ENCODE measurements around the gene AMOTL2.

Gene AMOTL2

DNA sequence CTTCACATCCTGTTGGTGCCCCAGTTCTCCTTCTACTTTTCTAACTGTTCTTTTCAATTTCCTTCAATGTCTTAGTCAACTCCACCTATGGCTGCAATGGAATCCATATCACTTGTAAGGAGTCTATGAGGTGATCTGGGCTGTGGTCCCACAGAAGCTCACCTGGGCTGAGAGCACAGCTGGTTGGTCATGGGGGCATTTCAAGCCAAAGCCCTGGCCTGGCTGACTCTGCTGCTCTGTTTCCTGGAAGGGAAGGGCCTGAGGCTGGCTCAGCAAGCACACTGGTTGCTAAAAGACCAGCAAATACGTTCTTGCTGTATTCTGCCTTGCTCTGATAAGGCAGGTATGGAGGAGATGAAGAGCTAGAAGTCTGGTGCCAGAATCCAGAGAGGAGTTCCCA, 29.0 kb downstream of the AMOTL2 start:
- DNase-seq (ENCODE audit: low read depth): no peak
- no peak overlapping the region for H3K4me3 ChIP-seq (ENCODE audit: low read depth, low read length)
- TF ChIP-seq, protein P1, sequence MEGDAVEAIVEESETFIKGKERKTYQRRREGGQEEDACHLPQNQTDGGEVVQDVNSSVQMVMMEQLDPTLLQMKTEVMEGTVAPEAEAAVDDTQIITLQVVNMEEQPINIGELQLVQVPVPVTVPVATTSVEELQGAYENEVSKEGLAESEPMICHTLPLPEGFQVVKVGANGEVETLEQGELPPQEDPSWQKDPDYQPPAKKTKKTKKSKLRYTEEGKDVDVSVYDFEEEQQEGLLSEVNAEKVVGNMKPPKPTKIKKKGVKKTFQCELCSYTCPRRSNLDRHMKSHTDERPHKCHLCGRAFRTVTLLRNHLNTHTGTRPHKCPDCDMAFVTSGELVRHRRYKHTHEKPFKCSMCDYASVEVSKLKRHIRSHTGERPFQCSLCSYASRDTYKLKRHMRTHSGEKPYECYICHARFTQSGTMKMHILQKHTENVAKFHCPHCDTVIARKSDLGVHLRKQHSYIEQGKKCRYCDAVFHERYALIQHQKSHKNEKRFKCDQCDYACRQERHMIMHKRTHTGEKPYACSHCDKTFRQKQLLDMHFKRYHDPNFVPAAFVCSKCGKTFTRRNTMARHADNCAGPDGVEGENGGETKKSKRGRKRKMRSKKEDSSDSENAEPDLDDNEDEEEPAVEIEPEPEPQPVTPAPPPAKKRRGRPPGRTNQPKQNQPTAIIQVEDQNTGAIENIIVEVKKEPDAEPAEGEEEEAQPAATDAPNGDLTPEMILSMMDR (IDR thresholded peaks at IDR 0.05; ENCODE audit: control insufficient read depth, extremely low read depth, insufficient read depth): no peak

DNA sequence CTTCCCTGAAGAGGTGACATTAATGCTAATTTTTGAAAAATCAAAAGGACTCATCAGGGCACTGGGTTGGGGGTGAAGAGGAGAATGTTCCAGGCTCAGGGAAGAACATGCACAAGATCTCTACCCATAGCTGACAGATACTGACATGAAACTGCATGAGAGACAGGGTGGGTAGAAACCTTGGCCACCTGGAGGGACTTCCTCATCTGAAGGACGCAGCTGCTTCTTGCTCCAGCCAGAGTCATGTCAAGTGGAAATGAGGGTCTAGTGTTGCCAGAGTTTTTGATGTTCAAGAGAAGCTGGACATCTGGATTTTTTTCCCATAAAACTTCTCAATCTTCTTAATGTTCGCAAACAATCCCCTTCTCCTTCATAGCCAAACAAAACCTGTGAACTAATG, 29.7 kb downstream of the AMOTL2 start:
- TF ChIP-seq, protein P1 (IDR thresholded peaks at IDR 0.05; ENCODE audit: control insufficient read depth, extremely low read depth, insufficient read depth): no peak
- no peak for DNase-seq (ENCODE audit: low read depth)
- H3K4me3 ChIP-seq (ENCODE audit: low read depth, low read length): no peak overlapping the region

DNA sequence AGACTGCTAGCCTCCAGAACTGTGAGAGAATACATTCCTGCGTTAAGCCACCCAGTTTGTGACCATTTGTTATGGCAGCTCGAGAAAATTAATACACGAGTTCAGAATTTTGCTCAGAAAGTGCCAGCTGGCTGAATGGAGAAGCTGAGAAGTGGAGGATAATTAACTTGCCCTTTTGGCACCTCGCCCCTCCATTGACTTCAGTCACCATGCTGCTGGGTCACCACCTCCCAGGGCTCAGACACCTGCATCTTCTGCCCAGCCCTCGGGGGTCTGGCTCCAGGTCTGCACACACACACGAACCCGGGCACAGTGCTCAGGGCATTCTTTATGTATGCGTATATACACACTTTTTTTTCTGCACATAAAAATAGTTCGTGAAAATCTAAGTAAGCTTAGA, 32.0 kb downstream of the AMOTL2 start:
- TF ChIP-seq, protein P1 (IDR thresholded peaks at IDR 0.05; ENCODE audit: control insufficient read depth, extremely low read depth, insufficient read depth): no peak
- no peak overlapping the region for H3K4me3 ChIP-seq (ENCODE audit: low read depth, low read length)
- no peak for DNase-seq (ENCODE audit: low read depth)

DNA sequence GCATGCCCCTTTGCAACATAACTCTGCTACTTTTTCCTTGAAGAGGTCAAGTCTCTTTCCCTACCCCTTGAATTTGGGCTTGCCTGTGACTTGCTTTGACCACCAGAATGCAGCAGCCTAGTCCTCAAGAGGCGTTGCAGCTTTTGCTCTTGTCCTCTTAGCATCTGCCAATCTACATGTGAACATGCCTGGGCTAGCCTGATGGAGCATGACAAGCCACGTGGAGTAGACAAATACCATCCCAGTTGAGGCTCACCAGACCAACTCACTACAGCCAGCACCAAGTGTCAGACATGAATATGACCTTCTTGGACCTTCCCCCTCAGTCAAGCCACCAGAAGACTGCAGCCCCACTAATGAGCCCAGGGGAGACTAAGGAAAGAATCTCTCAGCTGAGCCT, 32.9 kb downstream of the AMOTL2 start:
- no peak for DNase-seq (ENCODE audit: low read depth)
- no peak overlapping the region for H3K4me3 ChIP-seq (ENCODE audit: low read depth, low read length)
- TF ChIP-seq, protein P1 (IDR thresholded peaks at IDR 0.05; ENCODE audit: control insufficient read depth, extremely low read depth, insufficient read depth): no peak

DNA sequence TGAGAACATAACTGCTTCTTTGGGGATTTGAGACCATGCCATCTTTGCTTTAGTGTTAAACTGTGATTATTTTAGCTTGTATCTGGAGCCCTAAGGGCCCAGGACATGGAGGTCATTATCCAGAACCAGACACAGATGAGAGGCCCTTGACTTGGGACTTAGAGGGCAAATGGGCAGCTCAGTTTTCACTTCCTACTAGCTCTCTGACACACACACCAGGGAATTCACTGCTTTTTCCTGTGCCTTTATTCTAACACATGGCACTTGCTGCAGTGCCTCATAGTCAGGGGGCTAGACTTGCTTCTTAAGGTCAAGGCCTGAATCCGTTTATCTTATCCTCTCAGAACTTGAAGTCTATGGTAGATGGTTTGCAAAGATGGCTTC, 33.3 kb downstream of the AMOTL2 start:
- no peak overlapping the region for H3K4me3 ChIP-seq (ENCODE audit: low read depth, low read length)
- TF ChIP-seq, protein P1 (IDR thresholded peaks at IDR 0.05; ENCODE audit: control insufficient read depth, extremely low read depth, insufficient read depth): no peak
- DNase-seq (ENCODE audit: low read depth): no peak

DNA sequence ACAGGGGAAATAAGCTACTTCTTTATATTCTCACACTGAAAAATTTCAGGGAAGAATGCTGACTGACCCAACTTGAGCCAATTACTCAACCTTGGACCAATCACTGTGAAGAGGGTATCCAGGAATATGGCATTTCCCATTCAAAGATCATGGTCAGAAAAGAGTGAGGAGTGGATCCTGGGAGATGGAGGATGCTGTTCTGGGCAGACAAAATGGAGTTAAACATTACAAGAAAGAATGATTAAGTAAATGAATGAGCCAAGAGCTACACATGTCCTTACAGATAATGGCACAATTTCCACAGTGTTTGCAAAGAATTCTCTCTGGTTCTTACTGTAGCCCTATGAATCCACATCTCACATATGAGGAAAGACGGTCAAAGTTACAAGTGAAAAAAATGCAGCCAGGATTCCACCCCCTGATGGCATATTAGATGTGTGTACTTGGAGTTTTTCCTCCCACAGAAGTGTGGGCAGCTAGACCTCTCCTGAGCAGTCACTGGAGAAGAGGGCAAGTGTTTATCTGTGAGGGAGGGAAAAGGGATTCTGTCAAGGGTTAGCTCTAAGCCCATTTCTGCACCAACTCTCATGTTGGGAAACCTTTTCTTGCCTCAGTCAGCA, 33.8 kb downstream of the AMOTL2 start:
- H3K4me3 ChIP-seq (ENCODE audit: low read depth, low read length): no peak overlapping the region
- TF ChIP-seq, protein P1 (IDR thresholded peaks at IDR 0.05; ENCODE audit: control insufficient read depth, extremely low read depth, insufficient read depth): no peak
- no peak for DNase-seq (ENCODE audit: low read depth)

DNA sequence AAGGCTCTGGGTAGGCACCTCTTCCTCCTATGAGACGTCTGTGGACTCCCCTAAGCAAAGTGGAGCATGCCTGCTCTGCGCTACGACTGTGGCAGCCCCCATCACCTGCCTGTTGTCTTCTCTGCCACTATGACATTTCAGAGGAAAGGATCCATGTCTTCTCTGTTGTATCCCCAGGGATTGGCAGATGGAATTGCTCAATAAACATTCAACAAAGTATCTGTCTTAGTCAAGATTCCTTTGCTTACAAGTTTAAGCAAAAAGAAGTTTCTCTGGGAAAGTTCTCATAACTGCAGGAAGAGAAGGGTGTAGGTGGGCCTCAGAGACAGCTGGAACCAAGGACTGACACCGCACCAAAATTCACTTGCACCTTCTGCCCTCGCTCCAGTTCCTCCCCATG, 34.3 kb downstream of the AMOTL2 start:
- DNase-seq (ENCODE audit: low read depth): no peak
- H3K4me3 ChIP-seq (ENCODE audit: low read depth, low read length): no peak overlapping the region
- TF ChIP-seq, protein P1 (IDR thresholded peaks at IDR 0.05; ENCODE audit: control insufficient read depth, extremely low read depth, insufficient read depth): no peak
